ENCODE results near the gene TEX26.

TEX26 gene

GRCh38 chr13:31014456-31014855, 82.0 kb downstream of the TEX26 start:
- peak in 1 of 2 experiments; percentile 49 for DNase-seq (ENCODE audit: low read depth in 1 of 2, low spot score in 1 of 2)
- peak; percentile 39; the same call in 1 of the 2 replicates for TF ChIP-seq SPI1 (IDR thresholded peaks at IDR 0.05; ENCODE audit: borderline replicate concordance, low read depth)
- no peak for TF ChIP-seq POLR2AphosphoS5 (IDR thresholded peaks at IDR 0.05; ENCODE audit: low read depth)
- TF ChIP-seq, protein P1, sequence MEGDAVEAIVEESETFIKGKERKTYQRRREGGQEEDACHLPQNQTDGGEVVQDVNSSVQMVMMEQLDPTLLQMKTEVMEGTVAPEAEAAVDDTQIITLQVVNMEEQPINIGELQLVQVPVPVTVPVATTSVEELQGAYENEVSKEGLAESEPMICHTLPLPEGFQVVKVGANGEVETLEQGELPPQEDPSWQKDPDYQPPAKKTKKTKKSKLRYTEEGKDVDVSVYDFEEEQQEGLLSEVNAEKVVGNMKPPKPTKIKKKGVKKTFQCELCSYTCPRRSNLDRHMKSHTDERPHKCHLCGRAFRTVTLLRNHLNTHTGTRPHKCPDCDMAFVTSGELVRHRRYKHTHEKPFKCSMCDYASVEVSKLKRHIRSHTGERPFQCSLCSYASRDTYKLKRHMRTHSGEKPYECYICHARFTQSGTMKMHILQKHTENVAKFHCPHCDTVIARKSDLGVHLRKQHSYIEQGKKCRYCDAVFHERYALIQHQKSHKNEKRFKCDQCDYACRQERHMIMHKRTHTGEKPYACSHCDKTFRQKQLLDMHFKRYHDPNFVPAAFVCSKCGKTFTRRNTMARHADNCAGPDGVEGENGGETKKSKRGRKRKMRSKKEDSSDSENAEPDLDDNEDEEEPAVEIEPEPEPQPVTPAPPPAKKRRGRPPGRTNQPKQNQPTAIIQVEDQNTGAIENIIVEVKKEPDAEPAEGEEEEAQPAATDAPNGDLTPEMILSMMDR (IDR thresholded peaks at IDR 0.05; ENCODE audit: insufficient read depth, low read length) = no peak
- TF ChIP-seq GABPA (IDR thresholded peaks at IDR 0.05; ENCODE audit: low read depth) = no peak
- no peak for TF ChIP-seq REST (IDR thresholded peaks at IDR 0.05; ENCODE audit: insufficient replicate concordance, low read depth)

GRCh38 chr13:31015199-31015598, 82.7 kb downstream of the TEX26 start:
- no peak overlapping the region for H3K4me3 ChIP-seq (replicated peaks; ENCODE audit: insufficient read depth, low read length)
- peaks cover 7% of the 10 kb centered on the region for H3K27me3 ChIP-seq (ENCODE audit: insufficient read depth, poor library complexity, severe bottlenecking)
- no peak for TF ChIP-seq SPI1 (IDR thresholded peaks at IDR 0.05; ENCODE audit: borderline replicate concordance, low read depth)
- TF ChIP-seq GABPA (IDR thresholded peaks at IDR 0.05; ENCODE audit: low read depth) = no peak
- TF ChIP-seq REST (IDR thresholded peaks at IDR 0.05; ENCODE audit: insufficient replicate concordance, low read depth) = no peak
- TF ChIP-seq, protein P1 (IDR thresholded peaks at IDR 0.05; ENCODE audit: insufficient read depth, low read length) = no peak
- TF ChIP-seq POLR2AphosphoS5 (IDR thresholded peaks at IDR 0.05; ENCODE audit: low read depth) = no peak
- no peak overlapping the region for H3K27ac ChIP-seq (replicated peaks)
- DNase-seq (ENCODE audit: low read depth in 1 of 2, low spot score in 1 of 2) = no peak

More at GRCh38 chr13:31014456-31014855, 82.0 kb downstream of the TEX26 start:
- Histone ChIP-seq H3K4me3 (replicated peaks; ENCODE audit: insufficient read depth, low read length) (no peak overlapping the region), H3K27me3 (ENCODE audit: insufficient read depth, poor library complexity, severe bottlenecking) (peaks cover 7% of the 10 kb centered on the region), H3K27ac (replicated peaks) (no peak overlapping the region)

DNA sequence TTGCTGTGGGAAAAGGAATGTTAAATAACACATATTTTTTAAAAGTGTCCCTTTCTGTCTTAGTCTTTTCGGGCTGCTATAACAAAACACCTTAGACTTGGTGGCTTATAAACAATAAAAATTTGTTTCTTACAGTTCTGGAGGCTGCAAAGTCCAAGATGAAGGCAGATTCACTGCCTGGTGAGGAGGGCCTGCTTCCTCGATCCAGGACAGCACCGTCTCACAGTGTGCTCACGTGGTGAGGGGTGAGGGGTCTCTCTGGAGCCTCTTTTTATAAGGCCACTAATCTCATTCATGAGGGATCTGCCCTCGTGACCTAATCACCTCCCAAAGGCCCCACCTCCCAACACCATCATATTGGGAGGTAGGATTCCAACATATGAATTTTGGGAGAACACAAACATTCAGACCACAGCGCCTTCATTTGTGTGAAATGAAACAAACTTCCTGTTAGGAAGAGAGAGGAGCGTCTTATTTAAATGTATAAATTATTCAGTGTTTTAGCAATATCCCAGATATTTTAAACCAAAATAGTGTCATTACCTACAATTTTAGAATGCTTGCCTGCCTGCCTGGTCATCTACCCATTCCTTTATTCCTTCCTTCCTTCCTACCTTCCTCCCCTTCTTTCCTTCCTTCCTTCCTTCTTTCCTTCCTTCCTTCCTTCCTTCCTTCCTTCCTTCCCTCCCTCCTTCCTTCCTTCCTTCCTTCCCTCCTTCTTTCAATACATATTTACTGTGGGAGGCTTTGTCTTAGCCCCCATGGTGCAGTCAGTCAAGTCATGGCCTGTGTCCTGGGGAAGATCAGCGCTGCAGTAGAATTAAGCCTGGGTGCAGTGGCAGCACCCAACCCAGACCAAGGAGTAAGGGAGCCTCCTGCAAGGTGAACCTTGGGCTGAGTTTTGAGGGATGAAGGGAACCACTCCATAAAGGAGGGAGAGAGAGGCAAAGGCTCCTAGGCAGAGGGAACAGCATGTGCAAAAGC, 84.2 kb downstream of the TEX26 start:
- Histone ChIP-seq H3K27me3 (ENCODE audit: insufficient read depth, poor library complexity, severe bottlenecking) (peaks cover 15% of the 10 kb centered on the region), H3K27ac (replicated peaks) (no peak overlapping the region), H3K4me3 (replicated peaks; ENCODE audit: insufficient read depth, low read length) (no peak overlapping the region)
- TF ChIP-seq REST (IDR thresholded peaks at IDR 0.05; ENCODE audit: insufficient replicate concordance, low read depth) (no peak), POLR2AphosphoS5 (IDR thresholded peaks at IDR 0.05; ENCODE audit: low read depth) (no peak), SPI1 (IDR thresholded peaks at IDR 0.05; ENCODE audit: borderline replicate concordance, low read depth) (no peak), GABPA (IDR thresholded peaks at IDR 0.05; ENCODE audit: low read depth) (no peak)
- TF ChIP-seq, protein P1 (IDR thresholded peaks at IDR 0.05; ENCODE audit: insufficient read depth, low read length) = no peak
- no peak for DNase-seq (ENCODE audit: low read depth in 1 of 2, low spot score in 1 of 2)

All from HL-60 (cell line).